Natural killer cell (primary cell): Measurements from ENCODE around the gene NUCKS1. TPM values are rescaled to one million over a fixed set of nuclear protein-coding genes. Genes with fewer than 3 reads are reported as not detected.

Source experiments
- ATAC-seq, 3 donors: fragments of 150-1000 bp in 2 of 3; fragments of 200-7000 bp in 1 of 3; cut with Tn5 transposase; 1 replicate in 1 of 3; 2 replicates in 2 of 3; pipeline ENCODE4 v1.10.0; 2021; ENCODE audit warnings: mild to moderate bottlenecking in 2 of 3, moderate library complexity in 2 of 3
- DNase-seq, 2 donors: peaks; one replicate each; pipeline versions ENCODE4 v3.0.0 to v3.0.0-alpha.2; 2013 to 2021; ENCODE audit warnings: mixed read lengths in 1 of 2
- H3K27ac ChIP-seq: one replicate; pipeline ENCODE4 v1.5.1; 2013; ENCODE audit warnings: mild to moderate bottlenecking, low read length
- H3K27me3 ChIP-seq: one replicate; pipeline ENCODE4 v1.6.1; 2013; ENCODE audit warnings: low read length; ENCODE audit not compliant: control insufficient read depth, insufficient read depth
- H3K36me3 ChIP-seq: one replicate; pipeline ENCODE4 v1.6.1; 2013; ENCODE audit warnings: low read length; ENCODE audit not compliant: control insufficient read depth, insufficient read depth
- H3K4me1 ChIP-seq: one replicate; pipeline ENCODE4 v1.6.1; 2013; ENCODE audit warnings: low read length; ENCODE audit not compliant: control insufficient read depth, insufficient read depth
- H3K4me3 ChIP-seq: one replicate; pipeline ENCODE4 v1.5.1; 2013; ENCODE audit warnings: low read length
- H3K9me3 ChIP-seq: one replicate; pipeline ENCODE4 v1.6.1; 2013; ENCODE audit warnings: low read length; ENCODE audit not compliant: control insufficient read depth, insufficient read depth
- H3K27ac Mint-ChIP-seq, 2 donors: one replicate each; pipeline ENCODE4 v1.8.0; 2022; ENCODE audit warnings: mild to moderate bottlenecking in 2 of 2, mixed read lengths in 2 of 2, moderate library complexity in 1 of 2
- H3K27me3 Mint-ChIP-seq, 2 donors: one replicate each; pipeline ENCODE4 v1.8.0; 2022; ENCODE audit warnings: low read depth in 2 of 2, mixed read lengths in 2 of 2
- H3K36me3 Mint-ChIP-seq: one replicate; pipeline ENCODE4 v1.8.0; 2022; ENCODE audit warnings: mixed read lengths
- H3K4me1 Mint-ChIP-seq, 2 donors: one replicate each; pipeline ENCODE4 v1.8.0; 2022; ENCODE audit warnings: mixed read lengths in 2 of 2
- H3K4me3 Mint-ChIP-seq: one replicate; pipeline ENCODE4 v1.8.0; 2022; ENCODE audit warnings: mild to moderate bottlenecking, moderate library complexity, mixed read lengths
- H3K9me3 Mint-ChIP-seq, 2 donors: one replicate each; pipeline ENCODE4 v1.8.0; 2022; ENCODE audit warnings: mixed read lengths in 2 of 2
- CTCF ChIP-seq: fragments of 200-600 bp; IDR thresholded peaks from one replicate; pipeline ENCODE4 v1.8.0; 2022; ENCODE audit warnings: antibody characterized with exemption
- WGBS: methylation state at CpG from one replicate; pipeline ENCODE4 v1.1.7; 2013; ENCODE audit warnings: missing lambda C conversion rate; ENCODE audit not compliant: insufficient coverage; 5-methylcytosine and 5-hydroxymethylcytosine counted together
- intact Hi-C: fragments of 100-400 bp; cut with micrococcal nuclease; formaldehyde crosslinking; loops from one replicate; pipeline ENCODE4 v1.14.2; 2022
- total RNA-seq, 4 donors: library from RNA; stranded (reverse); fragments of 120-200 nt in 1 of 4; gene quantifications; one replicate each; pipeline versions ENCODE4 v1.2.3 to v1.2.4, GENCODE V29; 2013 to 2022

The NUCKS1 gene
- total RNA-seq, 3 donors from 2014 or later (not counting 1 experiment from before 2014, with no cell fraction given) = 89.2 to 113 (median 103) TPM

GRCh38 chr1:205678286-205679111 lies 71.5 kb downstream of the NUCKS1 start:
- Histone ChIP-seq H3K36me3 (no peaks in the 10 kb centered on the region), H3K9me3 (no peaks in the 10 kb centered on the region), H3K4me3 (no peak overlapping the region), H3K4me1 (peaks cover 14% of the 10 kb centered on the region), H3K27me3 (peaks cover 2% of the 10 kb centered on the region), H3K27ac (no peak overlapping the region)
- intact Hi-C loops = no loop called here
- no peaks in the 10 kb centered on the region for H3K9me3 Mint-ChIP-seq
- peak overlapping the region; percentile 87 for H3K4me3 Mint-ChIP-seq
- H3K27ac Mint-ChIP-seq = no peak overlapping the region
- 77% methylated on average over 9 of the region's 10 CpGs for WGBS
- no peak for TF ChIP-seq CTCF
- no peak for ATAC-seq
- no peak for DNase-seq
- peaks cover 11 to 15% of the 10 kb centered on the region in 2 donors for H3K27me3 Mint-ChIP-seq
- H3K36me3 Mint-ChIP-seq = no peaks in the 10 kb centered on the region
- H3K4me1 Mint-ChIP-seq = peaks cover 14 to 19% of the 10 kb centered on the region in 2 donors

DNA sequence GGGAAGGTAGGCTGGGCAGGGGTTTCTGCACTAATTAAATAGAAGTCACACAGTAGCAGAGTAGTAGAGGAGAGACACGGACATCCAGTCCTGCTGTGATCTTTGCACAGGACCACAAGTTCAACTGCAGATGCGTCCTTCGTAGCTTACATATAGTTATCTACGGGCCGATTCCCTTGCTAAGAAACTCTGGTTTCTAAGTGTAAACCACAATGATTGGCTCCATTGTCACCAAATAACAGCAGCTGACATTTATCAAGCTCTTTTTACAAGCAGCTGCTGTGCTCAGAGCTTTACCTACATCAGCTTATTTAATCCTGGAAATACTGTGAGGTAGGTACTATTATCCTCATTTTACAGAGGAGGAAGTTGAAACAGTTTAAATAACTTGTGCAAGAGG lies 72.8 kb downstream of the NUCKS1 start:
- intact Hi-C loops = no loop called here
- no peak for DNase-seq
- peaks cover 14 to 19% of the 10 kb centered on the region in 2 donors for H3K4me1 Mint-ChIP-seq
- H3K27me3 ChIP-seq = peaks cover 2% of the 10 kb centered on the region
- no peaks in the 10 kb centered on the region for H3K9me3 ChIP-seq
- 23% methylated on average over 5 of the region's 5 CpGs for WGBS
- H3K27ac ChIP-seq = no peak overlapping the region
- H3K27me3 Mint-ChIP-seq = peaks cover 11 to 15% of the 10 kb centered on the region in 2 donors
- H3K36me3 Mint-ChIP-seq = no peaks in the 10 kb centered on the region
- TF ChIP-seq CTCF = no peak
- H3K4me3 Mint-ChIP-seq = no peak overlapping the region
- H3K36me3 ChIP-seq = no peaks in the 10 kb centered on the region
- H3K4me3 ChIP-seq = no peak overlapping the region
- H3K9me3 Mint-ChIP-seq = no peaks in the 10 kb centered on the region
- H3K27ac Mint-ChIP-seq = no peak overlapping the region
- H3K4me1 ChIP-seq = peaks cover 14% of the 10 kb centered on the region
- peak in 1 of 3 donors; percentile 43 for ATAC-seq

- peaks cover 14 to 19% of the 10 kb centered on the region in 2 donors for H3K4me1 Mint-ChIP-seq
Observed at GRCh38 chr1:205676597-205676996, 73.4 kb downstream of the NUCKS1 start.

More at GRCh38 chr1:205676597-205676996, 73.4 kb downstream of the NUCKS1 start:
- Histone ChIP-seq H3K9me3 (no peaks in the 10 kb centered on the region), H3K4me3 (no peak overlapping the region), H3K27me3 (peaks cover 2% of the 10 kb centered on the region), H3K4me1 (peaks cover 17% of the 10 kb centered on the region), H3K36me3 (no peaks in the 10 kb centered on the region), H3K27ac (no peak overlapping the region)
- WGBS = 86% methylated on average over 3 of the region's 3 CpGs
- TF ChIP-seq CTCF = no peak
- Mint-ChIP-seq H3K27me3 (peaks cover 11 to 15% of the 10 kb centered on the region in 2 donors), H3K36me3 (no peaks in the 10 kb centered on the region), H3K27ac (no peak overlapping the region), H3K4me3 (no peak overlapping the region), H3K9me3 (no peaks in the 10 kb centered on the region)
- intact Hi-C loops = no loop called here
- no peak for DNase-seq
- ATAC-seq = no peak
